Astrocyte of the cerebellum (primary cell): Measurements from ENCODE around the gene CACNA1D.

ENCODE experiments used
- DNase-seq: peaks from one replicate; pipeline ENCODE4 v3.0.0-alpha.2; 2011; ENCODE audit warnings: low read depth
- H3K4me3 ChIP-seq: 2 replicates; pipeline ENCODE4 v1.5.1; 2011; ENCODE audit warnings: mild to moderate bottlenecking, low read depth, low read length, moderate library complexity
- in situ Hi-C: cut with HindIII; loops from 2 replicates; pipeline ENCODE4 v1.10.0; 2017; ENCODE audit warnings: low sequenced_read_pairs
- TF ChIP-seq, protein P1 (sequence below): IDR thresholded peaks from 2 replicates; pipeline ENCODE4 v1.5.1; 2012; ENCODE audit warnings: low read length, low read depth, moderate library complexity, mild to moderate bottlenecking; ENCODE audit errors: missing control alignments

Gene CACNA1D

DNA sequence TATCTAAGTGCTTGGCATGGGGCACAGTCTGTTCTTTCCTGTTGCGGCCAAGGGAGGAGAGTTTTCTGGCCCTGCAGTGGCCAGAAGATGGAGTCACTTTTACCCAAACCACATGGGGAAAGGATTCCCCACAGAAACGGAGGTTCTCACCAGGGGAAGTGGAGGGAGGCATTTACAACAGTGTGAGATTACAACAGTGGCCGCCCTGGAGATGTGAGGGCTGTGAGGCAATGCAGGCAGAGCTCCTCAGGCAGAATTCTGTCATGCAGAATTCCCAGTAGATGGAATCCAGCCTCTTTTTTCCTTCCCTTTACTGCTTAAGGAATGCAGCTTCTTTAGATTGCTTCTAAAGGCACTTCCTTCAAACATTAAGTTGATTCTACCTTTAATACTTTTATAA is 83.1 kb downstream of the CACNA1D start:
- TF ChIP-seq, protein P1, sequence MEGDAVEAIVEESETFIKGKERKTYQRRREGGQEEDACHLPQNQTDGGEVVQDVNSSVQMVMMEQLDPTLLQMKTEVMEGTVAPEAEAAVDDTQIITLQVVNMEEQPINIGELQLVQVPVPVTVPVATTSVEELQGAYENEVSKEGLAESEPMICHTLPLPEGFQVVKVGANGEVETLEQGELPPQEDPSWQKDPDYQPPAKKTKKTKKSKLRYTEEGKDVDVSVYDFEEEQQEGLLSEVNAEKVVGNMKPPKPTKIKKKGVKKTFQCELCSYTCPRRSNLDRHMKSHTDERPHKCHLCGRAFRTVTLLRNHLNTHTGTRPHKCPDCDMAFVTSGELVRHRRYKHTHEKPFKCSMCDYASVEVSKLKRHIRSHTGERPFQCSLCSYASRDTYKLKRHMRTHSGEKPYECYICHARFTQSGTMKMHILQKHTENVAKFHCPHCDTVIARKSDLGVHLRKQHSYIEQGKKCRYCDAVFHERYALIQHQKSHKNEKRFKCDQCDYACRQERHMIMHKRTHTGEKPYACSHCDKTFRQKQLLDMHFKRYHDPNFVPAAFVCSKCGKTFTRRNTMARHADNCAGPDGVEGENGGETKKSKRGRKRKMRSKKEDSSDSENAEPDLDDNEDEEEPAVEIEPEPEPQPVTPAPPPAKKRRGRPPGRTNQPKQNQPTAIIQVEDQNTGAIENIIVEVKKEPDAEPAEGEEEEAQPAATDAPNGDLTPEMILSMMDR: no peak
- no peak overlapping the region for H3K4me3 ChIP-seq
- in situ Hi-C loops: no loop called here
- DNase-seq: no peak

DNA sequence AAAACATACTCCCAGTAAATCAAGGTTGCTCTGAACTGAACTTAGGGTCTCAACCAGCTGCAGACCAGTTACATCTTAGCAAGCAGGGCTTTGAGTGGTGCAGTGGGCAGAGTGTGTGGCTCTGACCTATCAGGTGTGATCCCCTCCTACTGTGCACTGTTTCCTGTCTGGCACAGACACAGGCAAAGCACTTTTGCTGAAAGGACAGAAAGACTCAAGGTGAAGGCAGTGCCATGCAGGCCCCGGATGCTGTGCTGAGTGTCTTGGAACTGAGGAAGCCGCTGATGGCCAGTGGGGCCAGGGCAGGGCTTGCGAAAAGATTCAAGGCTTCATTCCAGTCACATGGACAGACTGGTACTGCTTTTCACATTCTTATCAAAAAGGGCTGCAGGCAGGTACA is 85.2 kb downstream of the CACNA1D start:
- no peak for DNase-seq
- in situ Hi-C loops: no loop called here
- H3K4me3 ChIP-seq: no peak overlapping the region
- TF ChIP-seq, protein P1: no peak

DNA sequence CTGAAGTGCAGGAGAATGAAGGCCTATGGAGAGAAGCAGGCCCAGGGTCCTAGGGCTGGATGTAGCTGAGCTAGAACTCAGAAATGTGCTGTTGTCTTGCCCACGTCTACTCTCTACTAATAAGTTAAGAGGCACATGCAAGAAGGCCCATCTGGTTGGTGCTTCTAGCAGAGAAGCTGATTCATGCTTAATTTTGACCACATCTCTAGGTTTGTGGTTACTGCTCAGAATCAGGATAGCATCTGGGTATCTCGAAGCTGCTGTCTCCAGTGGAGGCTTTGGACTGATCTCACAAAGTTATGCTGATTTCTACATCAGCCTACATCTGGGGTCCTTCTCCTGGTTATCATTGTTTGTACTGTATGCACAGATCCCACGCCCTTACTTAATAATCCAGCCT is 87.3 kb downstream of the CACNA1D start:
- DNase-seq: no peak
- in situ Hi-C loops: no loop called here
- TF ChIP-seq, protein P1: no peak

DNA sequence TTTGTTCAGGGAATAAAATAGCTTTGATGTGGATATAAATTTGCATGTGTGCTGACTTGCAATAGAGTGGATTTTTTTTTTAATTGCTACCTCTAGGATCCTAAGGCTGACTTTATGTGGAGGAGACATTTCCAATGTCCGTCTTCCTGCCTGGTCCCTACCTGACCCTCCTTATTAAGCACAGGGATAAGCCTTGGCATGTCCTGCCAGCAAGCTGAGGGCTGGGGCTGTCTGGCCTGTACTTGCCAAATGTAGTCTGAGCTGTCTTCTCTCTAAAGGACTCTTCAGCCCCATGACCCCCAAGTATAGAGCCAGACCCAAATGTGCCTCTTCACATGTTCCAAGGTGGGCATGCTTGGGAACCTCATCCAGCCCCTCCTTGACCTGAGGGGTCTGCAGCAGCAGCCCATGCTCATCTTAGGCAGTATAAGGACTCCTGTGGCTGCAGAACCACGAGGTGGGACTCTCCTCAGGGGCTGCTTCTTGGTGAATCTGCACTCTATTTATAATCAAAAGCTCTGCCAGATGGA is 88.8 kb downstream of the CACNA1D start:
- in situ Hi-C loops: no loop called here
- H3K4me3 ChIP-seq: no peak overlapping the region
- DNase-seq: no peak
- TF ChIP-seq, protein P1: no peak

More for the DNA sequence above, 87.3 kb downstream of the CACNA1D start:
- no peak overlapping the region for H3K4me3 ChIP-seq

DNA sequence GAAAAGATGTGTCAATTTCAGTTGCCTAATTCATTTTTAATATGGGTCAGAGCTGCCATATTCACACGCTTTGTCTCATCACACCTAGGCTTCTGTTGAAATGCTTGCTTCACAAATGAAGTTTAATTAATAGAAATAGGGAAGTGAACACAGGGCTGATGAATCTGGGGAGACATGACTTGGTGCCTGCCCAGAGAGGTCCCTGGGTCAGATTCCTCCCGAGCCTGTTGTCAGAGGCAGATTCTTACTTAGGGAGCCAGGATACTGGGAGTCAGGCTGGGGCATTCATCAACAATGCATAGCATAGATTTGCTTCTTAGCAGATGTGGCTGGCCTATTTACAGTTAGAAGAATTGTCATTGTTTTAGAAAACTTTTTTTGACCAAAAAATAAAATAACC is 90.6 kb downstream of the CACNA1D start:
- no peak overlapping the region for H3K4me3 ChIP-seq
- no peak for DNase-seq
- TF ChIP-seq, protein P1: no peak
- in situ Hi-C loops: no loop called here

DNA sequence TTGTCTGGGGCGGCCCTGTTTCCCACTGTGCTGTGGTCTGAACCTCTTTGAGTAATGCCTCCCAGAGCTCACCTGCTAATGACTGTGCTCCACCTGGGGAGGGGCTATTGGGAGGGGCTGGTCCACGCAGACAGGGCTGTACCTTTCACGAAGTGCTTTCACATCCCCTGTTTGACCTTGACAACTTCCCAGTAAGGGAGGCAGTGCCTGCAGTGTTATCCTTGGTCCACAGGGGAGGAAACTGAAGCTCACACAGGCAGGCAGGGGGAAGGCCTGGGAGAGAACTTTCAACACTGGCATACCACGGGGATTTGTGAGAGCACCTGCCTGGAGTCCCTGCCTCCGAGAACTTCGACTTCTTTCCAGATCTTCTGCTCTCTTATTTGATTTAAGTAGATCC is 91.2 kb downstream of the CACNA1D start:
- DNase-seq: no peak
- in situ Hi-C loops: no loop called here

More for the DNA sequence above, 91.2 kb downstream of the CACNA1D start:
- no peak overlapping the region for H3K4me3 ChIP-seq
- TF ChIP-seq, protein P1: no peak
